Ovary (tissue), 3 donors: Measurements from ENCODE around the gene HERC3.

ENCODE experiments used
- CTCF ChIP-seq, 3 donors: fragments of 450-650 bp in 2 of 3; fragments of 200-600 bp in 1 of 3; IDR thresholded peaks; one replicate each; pipeline versions ENCODE4 v1.5.1 to v1.8.0; 2016 to 2022; ENCODE audit warnings: antibody characterized with exemption in 3 of 3, mild to moderate bottlenecking in 1 of 3
- POLR2A ChIP-seq: fragments of 450-650 bp; IDR thresholded peaks from one replicate; pipeline ENCODE4 v1.6.1; 2017; ENCODE audit warnings: antibody characterized with exemption, mild to moderate bottlenecking, moderate library complexity
- donor health status: DM: no; HTN: no; CAD: no.

GRCh38 chr4:88619971-88620370, 27.7 kb downstream of the HERC3 start:
- no peak for TF ChIP-seq CTCF (IDR thresholded peaks at IDR 0.05)
- TF ChIP-seq POLR2A, result no peak
